GM23338 (cell line): ENCODE data around the gene ADAMTS4.

Source experiments
- CREB1 ChIP-seq: fragments of 250-450 bp; sonication (Bioruptor Pico); IDR thresholded peaks from 2 replicates; pipeline ENCODE4 v1.5.0; 2020; ENCODE audit warnings: low read depth, mild to moderate bottlenecking, moderate library complexity
- EZH2 ChIP-seq: fragments of 200-600 bp; sonication (generic); IDR thresholded peaks from one replicate; pipeline ENCODE4 v1.8.0; 2017; ENCODE audit warnings: antibody characterized with exemption, mild to moderate bottlenecking, low read depth; ENCODE audit not compliant: unreplicated experiment
- EZH2phosphoT487 ChIP-seq: fragments of 200-600 bp; sonication (generic); IDR thresholded peaks from one replicate; pipeline ENCODE4 v1.8.1; 2018; ENCODE audit warnings: antibody characterized with exemption; ENCODE audit not compliant: unreplicated experiment
- JUNB ChIP-seq: IDR thresholded peaks from one replicate; pipeline ENCODE4 v1.6.1; 2016; ENCODE audit warnings: antibody characterized with exemption; ENCODE audit not compliant: unreplicated experiment
- POLR2AphosphoS5 ChIP-seq: IDR thresholded peaks from 2 replicates; pipeline ENCODE4 v1.6.1; 2016; ENCODE audit warnings: antibody characterized with exemption, low read depth
- STAT1 ChIP-seq: IDR thresholded peaks from one replicate; pipeline ENCODE4 v1.6.1; 2016; ENCODE audit warnings: antibody characterized with exemption; ENCODE audit not compliant: unreplicated experiment
- ZNF114 ChIP-seq: fragments of 250-450 bp; sonication (Bioruptor Pico); IDR thresholded peaks from 2 replicates; pipeline ENCODE4 v1.5.0; 2020; ENCODE audit warnings: mild to moderate bottlenecking, moderate library complexity
- TF ChIP-seq, protein P1 (sequence below), 2 experiments: fragments of 200-600 bp in 1 of 2; sonication (generic) in 1 of 2; conservative IDR thresholded peaks; 2 replicates each; pipeline versions ENCODE4 v1.5.1 to v1.6.1; 2016 to 2017; ENCODE audit warnings: antibody characterized with exemption in 2 of 2, low read depth in 2 of 2, mild to moderate bottlenecking in 2 of 2, moderate library complexity in 1 of 2
- TF ChIP-seq, protein P2 (sequence below): IDR thresholded peaks from one replicate; pipeline ENCODE4 v1.6.1; 2018; ENCODE audit warnings: antibody characterized with exemption; ENCODE audit not compliant: unreplicated experiment
- TF ChIP-seq, protein P3 (sequence below): IDR thresholded peaks from 2 replicates; pipeline ENCODE4 v1.6.1; 2016; ENCODE audit warnings: antibody characterized with exemption

DNA sequence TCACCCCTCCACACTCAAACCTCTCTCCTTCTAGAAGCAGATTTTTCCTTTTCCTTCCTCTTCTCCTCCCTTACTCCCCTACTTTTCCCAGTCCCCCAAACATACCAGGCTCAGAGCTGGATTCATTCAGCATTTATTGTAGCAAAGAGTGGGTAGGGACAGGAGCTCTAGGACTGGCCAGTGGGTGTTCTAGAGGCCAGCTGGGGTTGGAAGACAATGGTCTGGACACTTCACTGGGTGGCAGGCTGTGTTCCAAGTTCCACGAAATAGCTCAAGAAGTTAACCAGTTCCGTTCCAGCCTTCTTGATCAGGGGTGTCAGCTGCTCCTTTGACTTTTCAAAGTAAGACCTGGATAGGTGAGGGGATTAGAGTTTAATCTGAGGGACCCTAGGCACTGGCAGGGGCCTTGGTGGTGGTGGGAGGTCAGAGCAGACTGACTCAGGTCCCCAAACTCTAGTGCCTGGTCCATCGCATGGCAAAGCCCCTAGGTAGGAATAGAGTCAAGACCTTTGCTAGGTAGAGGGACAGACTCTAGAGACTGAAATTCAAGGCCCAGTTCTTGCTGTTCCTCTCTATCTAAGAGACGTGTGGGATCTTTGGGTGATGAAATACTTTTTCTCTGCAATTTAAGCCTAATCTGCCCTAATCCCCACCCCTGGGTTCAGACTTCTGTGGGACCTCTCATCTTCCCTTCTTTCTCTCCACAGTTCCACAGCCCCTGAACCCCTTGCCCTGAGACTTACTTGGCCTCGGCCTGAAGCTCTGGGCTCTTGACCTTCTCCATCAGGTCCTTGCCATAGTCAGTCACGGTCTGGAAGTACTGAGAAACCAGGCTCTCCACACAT lies 23.5 kb upstream of the ADAMTS4 start:
- TF ChIP-seq, protein P1, sequence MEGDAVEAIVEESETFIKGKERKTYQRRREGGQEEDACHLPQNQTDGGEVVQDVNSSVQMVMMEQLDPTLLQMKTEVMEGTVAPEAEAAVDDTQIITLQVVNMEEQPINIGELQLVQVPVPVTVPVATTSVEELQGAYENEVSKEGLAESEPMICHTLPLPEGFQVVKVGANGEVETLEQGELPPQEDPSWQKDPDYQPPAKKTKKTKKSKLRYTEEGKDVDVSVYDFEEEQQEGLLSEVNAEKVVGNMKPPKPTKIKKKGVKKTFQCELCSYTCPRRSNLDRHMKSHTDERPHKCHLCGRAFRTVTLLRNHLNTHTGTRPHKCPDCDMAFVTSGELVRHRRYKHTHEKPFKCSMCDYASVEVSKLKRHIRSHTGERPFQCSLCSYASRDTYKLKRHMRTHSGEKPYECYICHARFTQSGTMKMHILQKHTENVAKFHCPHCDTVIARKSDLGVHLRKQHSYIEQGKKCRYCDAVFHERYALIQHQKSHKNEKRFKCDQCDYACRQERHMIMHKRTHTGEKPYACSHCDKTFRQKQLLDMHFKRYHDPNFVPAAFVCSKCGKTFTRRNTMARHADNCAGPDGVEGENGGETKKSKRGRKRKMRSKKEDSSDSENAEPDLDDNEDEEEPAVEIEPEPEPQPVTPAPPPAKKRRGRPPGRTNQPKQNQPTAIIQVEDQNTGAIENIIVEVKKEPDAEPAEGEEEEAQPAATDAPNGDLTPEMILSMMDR (conservative IDR thresholded peaks at IDR 0.05; ENCODE audit: low read depth in 2 of 2) = no peak
- no peak for TF ChIP-seq POLR2AphosphoS5
- TF ChIP-seq, protein P2, sequence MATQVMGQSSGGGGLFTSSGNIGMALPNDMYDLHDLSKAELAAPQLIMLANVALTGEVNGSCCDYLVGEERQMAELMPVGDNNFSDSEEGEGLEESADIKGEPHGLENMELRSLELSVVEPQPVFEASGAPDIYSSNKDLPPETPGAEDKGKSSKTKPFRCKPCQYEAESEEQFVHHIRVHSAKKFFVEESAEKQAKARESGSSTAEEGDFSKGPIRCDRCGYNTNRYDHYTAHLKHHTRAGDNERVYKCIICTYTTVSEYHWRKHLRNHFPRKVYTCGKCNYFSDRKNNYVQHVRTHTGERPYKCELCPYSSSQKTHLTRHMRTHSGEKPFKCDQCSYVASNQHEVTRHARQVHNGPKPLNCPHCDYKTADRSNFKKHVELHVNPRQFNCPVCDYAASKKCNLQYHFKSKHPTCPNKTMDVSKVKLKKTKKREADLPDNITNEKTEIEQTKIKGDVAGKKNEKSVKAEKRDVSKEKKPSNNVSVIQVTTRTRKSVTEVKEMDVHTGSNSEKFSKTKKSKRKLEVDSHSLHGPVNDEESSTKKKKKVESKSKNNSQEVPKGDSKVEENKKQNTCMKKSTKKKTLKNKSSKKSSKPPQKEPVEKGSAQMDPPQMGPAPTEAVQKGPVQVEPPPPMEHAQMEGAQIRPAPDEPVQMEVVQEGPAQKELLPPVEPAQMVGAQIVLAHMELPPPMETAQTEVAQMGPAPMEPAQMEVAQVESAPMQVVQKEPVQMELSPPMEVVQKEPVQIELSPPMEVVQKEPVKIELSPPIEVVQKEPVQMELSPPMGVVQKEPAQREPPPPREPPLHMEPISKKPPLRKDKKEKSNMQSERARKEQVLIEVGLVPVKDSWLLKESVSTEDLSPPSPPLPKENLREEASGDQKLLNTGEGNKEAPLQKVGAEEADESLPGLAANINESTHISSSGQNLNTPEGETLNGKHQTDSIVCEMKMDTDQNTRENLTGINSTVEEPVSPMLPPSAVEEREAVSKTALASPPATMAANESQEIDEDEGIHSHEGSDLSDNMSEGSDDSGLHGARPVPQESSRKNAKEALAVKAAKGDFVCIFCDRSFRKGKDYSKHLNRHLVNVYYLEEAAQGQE = no peak
- no peak for TF ChIP-seq ZNF114 (CRISPR knock-in tag)
- no peak for TF ChIP-seq EZH2phosphoT487
- no peak for TF ChIP-seq JUNB
- TF ChIP-seq STAT1 = no peak
- no peak for TF ChIP-seq EZH2
- TF ChIP-seq, protein P3, sequence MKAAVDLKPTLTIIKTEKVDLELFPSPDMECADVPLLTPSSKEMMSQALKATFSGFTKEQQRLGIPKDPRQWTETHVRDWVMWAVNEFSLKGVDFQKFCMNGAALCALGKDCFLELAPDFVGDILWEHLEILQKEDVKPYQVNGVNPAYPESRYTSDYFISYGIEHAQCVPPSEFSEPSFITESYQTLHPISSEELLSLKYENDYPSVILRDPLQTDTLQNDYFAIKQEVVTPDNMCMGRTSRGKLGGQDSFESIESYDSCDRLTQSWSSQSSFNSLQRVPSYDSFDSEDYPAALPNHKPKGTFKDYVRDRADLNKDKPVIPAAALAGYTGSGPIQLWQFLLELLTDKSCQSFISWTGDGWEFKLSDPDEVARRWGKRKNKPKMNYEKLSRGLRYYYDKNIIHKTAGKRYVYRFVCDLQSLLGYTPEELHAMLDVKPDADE = no peak
- TF ChIP-seq CREB1 = no peak
